HepG2 (cell line): ENCODE measurements around the gene EOLA1.

Experiments used
- BRCA1 ChIP-seq: sonication (generic); formaldehyde crosslinking; IDR thresholded peaks from 2 replicates; pipeline ENCODE4 v1.4.0; 2020; ENCODE audit warnings: missing genetic modification reagents
- KDM5A ChIP-seq: fragments of 200-600 bp; sonication (generic); IDR thresholded peaks from 2 replicates; pipeline ENCODE4 v1.7.0; 2018; ENCODE audit warnings: antibody characterized with exemption, mild to moderate bottlenecking, low read length, borderline replicate concordance
- TF ChIP-seq, protein P1 (sequence below): sonication (generic); formaldehyde crosslinking; IDR thresholded peaks from 2 replicates; pipeline ENCODE4 v1.5.0; 2020; ENCODE audit warnings: mild to moderate bottlenecking, missing genetic modification reagents, moderate library complexity

DNA sequence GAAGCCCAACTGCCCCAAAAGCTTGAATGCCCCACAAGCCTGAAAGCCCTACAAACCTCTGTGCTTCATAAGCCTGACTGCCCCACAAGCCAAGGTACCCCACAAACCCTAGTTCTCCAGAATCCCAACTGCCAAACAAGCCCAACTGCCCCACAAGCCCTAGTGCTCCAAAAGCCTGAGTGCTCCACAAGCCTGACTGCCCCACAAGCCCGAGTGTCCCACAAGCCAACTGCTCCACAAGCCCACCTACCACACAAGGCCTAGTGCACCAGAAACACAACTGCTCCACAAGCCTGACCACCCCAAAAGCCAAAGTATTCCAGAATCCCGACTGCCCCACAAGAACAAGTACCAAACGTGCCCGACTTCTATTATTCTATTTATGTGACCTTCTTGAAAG lies 22.5 kb downstream of the EOLA1 start:
- TF ChIP-seq, protein P1, sequence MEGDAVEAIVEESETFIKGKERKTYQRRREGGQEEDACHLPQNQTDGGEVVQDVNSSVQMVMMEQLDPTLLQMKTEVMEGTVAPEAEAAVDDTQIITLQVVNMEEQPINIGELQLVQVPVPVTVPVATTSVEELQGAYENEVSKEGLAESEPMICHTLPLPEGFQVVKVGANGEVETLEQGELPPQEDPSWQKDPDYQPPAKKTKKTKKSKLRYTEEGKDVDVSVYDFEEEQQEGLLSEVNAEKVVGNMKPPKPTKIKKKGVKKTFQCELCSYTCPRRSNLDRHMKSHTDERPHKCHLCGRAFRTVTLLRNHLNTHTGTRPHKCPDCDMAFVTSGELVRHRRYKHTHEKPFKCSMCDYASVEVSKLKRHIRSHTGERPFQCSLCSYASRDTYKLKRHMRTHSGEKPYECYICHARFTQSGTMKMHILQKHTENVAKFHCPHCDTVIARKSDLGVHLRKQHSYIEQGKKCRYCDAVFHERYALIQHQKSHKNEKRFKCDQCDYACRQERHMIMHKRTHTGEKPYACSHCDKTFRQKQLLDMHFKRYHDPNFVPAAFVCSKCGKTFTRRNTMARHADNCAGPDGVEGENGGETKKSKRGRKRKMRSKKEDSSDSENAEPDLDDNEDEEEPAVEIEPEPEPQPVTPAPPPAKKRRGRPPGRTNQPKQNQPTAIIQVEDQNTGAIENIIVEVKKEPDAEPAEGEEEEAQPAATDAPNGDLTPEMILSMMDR (CRISPR knock-in tag) = no peak
- TF ChIP-seq BRCA1 (CRISPR knock-in tag) (no peak), KDM5A (no peak)
